ENCODE results near the gene SNX14.

The SNX14 gene

GRCh38 chr6:85565736-85566135, 27.9 kb downstream of the SNX14 start:
- no peak for TF ChIP-seq GATA3 (IDR thresholded peaks at IDR 0.05; ENCODE audit: low read depth, low read length)

GRCh38 chr6:85561750-85562357, 31.8 kb downstream of the SNX14 start:
- no peak for TF ChIP-seq GATA3 (IDR thresholded peaks at IDR 0.05; ENCODE audit: low read depth, low read length)
- TF ChIP-seq GATA2 (IDR thresholded peaks at IDR 0.05; ENCODE audit: low read depth, low read length): no peak

GRCh38 chr6:85556992-85557668, 36.5 kb downstream of the SNX14 start:
- no peak for TF ChIP-seq GATA2 (IDR thresholded peaks at IDR 0.05; ENCODE audit: low read depth, low read length)

- TF ChIP-seq GATA2 (IDR thresholded peaks at IDR 0.05; ENCODE audit: low read depth, low read length) (no peak), GATA3 (IDR thresholded peaks at IDR 0.05; ENCODE audit: low read depth, low read length) (no peak)
These were observed 41.0 kb downstream of the SNX14 start for GRCh38 chr6:85552652-85553051.

GRCh38 chr6:85551264-85551663, 42.4 kb downstream of the SNX14 start:
- TF ChIP-seq GATA3 (IDR thresholded peaks at IDR 0.05; ENCODE audit: low read depth, low read length) (no peak), GATA2 (IDR thresholded peaks at IDR 0.05; ENCODE audit: low read depth, low read length) (no peak)

GRCh38 chr6:85547719-85548118, 45.9 kb downstream of the SNX14 start:
- no peak for TF ChIP-seq GATA2 (IDR thresholded peaks at IDR 0.05; ENCODE audit: low read depth, low read length)
- no peak for TF ChIP-seq GATA3 (IDR thresholded peaks at IDR 0.05; ENCODE audit: low read depth, low read length)

GRCh38 chr6:85544776-85545175, 48.9 kb downstream of the SNX14 start:
- TF ChIP-seq GATA3 (IDR thresholded peaks at IDR 0.05; ENCODE audit: low read depth, low read length): no peak
- no peak for TF ChIP-seq GATA2 (IDR thresholded peaks at IDR 0.05; ENCODE audit: low read depth, low read length)

- TF ChIP-seq GATA2 (IDR thresholded peaks at IDR 0.05; ENCODE audit: low read depth, low read length) (no peak), GATA3 (IDR thresholded peaks at IDR 0.05; ENCODE audit: low read depth, low read length) (no peak)
These were observed 56.6 kb downstream of the SNX14 start for GRCh38 chr6:85537055-85537494.

GRCh38 chr6:85516168-85516567, 77.5 kb downstream of the SNX14 start:
- TF ChIP-seq GATA3 (IDR thresholded peaks at IDR 0.05; ENCODE audit: low read depth, low read length) (no peak), GATA2 (IDR thresholded peaks at IDR 0.05; ENCODE audit: low read depth, low read length) (no peak)

- no peak for TF ChIP-seq GATA2 (IDR thresholded peaks at IDR 0.05; ENCODE audit: low read depth, low read length)
- no peak for TF ChIP-seq GATA3 (IDR thresholded peaks at IDR 0.05; ENCODE audit: low read depth, low read length)
These were observed 87.1 kb downstream of the SNX14 start for GRCh38 chr6:85506441-85507093.

GRCh38 chr6:85498596-85499258, 94.9 kb downstream of the SNX14 start:
- TF ChIP-seq GATA3 (IDR thresholded peaks at IDR 0.05; ENCODE audit: low read depth, low read length): no peak
- TF ChIP-seq GATA2 (IDR thresholded peaks at IDR 0.05; ENCODE audit: low read depth, low read length): no peak

- TF ChIP-seq GATA2 (IDR thresholded peaks at IDR 0.05; ENCODE audit: low read depth, low read length) (no peak), GATA3 (IDR thresholded peaks at IDR 0.05; ENCODE audit: low read depth, low read length) (no peak)
These were observed 96.8 kb downstream of the SNX14 start for GRCh38 chr6:85496856-85497255.

- TF ChIP-seq GATA2 (IDR thresholded peaks at IDR 0.05; ENCODE audit: low read depth, low read length) (no peak), GATA3 (IDR thresholded peaks at IDR 0.05; ENCODE audit: low read depth, low read length) (no peak)
These were observed 97.6 kb downstream of the SNX14 start for GRCh38 chr6:85496009-85496579.

All from SH-SY5Y (cell line).